Loucy (cell line): ENCODE measurements around the gene DISC1.

Experiments used
- H2AFZ ChIP-seq: fragments of 200-600 bp; sonication (generic); 2 replicates; pipeline ENCODE4 v1.6.0; 2016; ENCODE audit warnings: antibody characterized with exemption, mild to moderate bottlenecking, low read length, moderate library complexity
- H3F3A ChIP-seq: fragments of 200-600 bp; 2 replicates; pipeline ENCODE4 v1.6.0; 2016; ENCODE audit warnings: antibody characterized with exemption, low read depth, mild to moderate bottlenecking
- H3K27me3 ChIP-seq: fragments of 200-600 bp; sonication (generic); 2 replicates; pipeline ENCODE4 v1.6.1; 2014; ENCODE audit warnings: low read length, mild to moderate bottlenecking; ENCODE audit not compliant: insufficient read depth, poor library complexity, severe bottlenecking
- H3K36me3 ChIP-seq: fragments of 200-600 bp; sonication (generic); 2 replicates; pipeline ENCODE4 v1.6.1; 2016; ENCODE audit warnings: low read length; ENCODE audit not compliant: insufficient read depth
- H3K4me1 ChIP-seq: fragments of 200-600 bp; sonication (generic); 2 replicates; pipeline ENCODE4 v1.5.1; 2014; ENCODE audit warnings: low read length, mild to moderate bottlenecking; ENCODE audit not compliant: insufficient read depth, poor library complexity, severe bottlenecking
- H3K4me2 ChIP-seq: fragments of 200-600 bp; sonication (generic); 2 replicates; pipeline ENCODE4 v1.6.0; 2014; ENCODE audit warnings: antibody characterized with exemption, low read length, low read depth, mild to moderate bottlenecking; ENCODE audit not compliant: poor library complexity, severe bottlenecking
- H3K4me3 ChIP-seq: fragments of 200-600 bp; sonication (generic); 2 replicates; pipeline ENCODE4 v1.5.1; 2014; ENCODE audit warnings: low read length, mild to moderate bottlenecking, mixed read lengths; ENCODE audit not compliant: poor library complexity, severe bottlenecking
- H3K79me2 ChIP-seq: fragments of 200-600 bp; sonication (generic); 2 replicates; pipeline ENCODE4 v1.6.1; 2014; ENCODE audit warnings: low read length; ENCODE audit not compliant: insufficient read depth
- H3K9ac ChIP-seq: fragments of 200-600 bp; sonication (generic); 2 replicates; pipeline ENCODE4 v1.6.0; 2014; ENCODE audit warnings: mild to moderate bottlenecking, low read depth, low read length, moderate library complexity; ENCODE audit not compliant: poor library complexity, severe bottlenecking
- H3K9me2 ChIP-seq: fragments of 200-600 bp; sonication (generic); replicated peaks from 2 replicates; pipeline ENCODE4 v1.6.1; 2016; ENCODE audit warnings: low read depth, low read length, mixed read lengths
- H3K9me3 ChIP-seq: fragments of 200-600 bp; sonication (generic); 2 replicates; pipeline ENCODE4 v1.6.1; 2014; ENCODE audit warnings: mild to moderate bottlenecking, antibody characterized with exemption, low read length, low read depth; ENCODE audit not compliant: insufficient read depth
- H4K20me1 ChIP-seq: fragments of 200-600 bp; sonication (generic); 2 replicates; pipeline ENCODE4 v1.6.0; 2014; ENCODE audit warnings: antibody characterized with exemption, low read length, mild to moderate bottlenecking; ENCODE audit not compliant: insufficient read depth, poor library complexity, severe bottlenecking
- EZH2phosphoT487 ChIP-seq: fragments of 200-600 bp; IDR thresholded peaks from 2 replicates; pipeline ENCODE4 v1.6.1; 2018; ENCODE audit warnings: antibody characterized with exemption, mild to moderate bottlenecking, moderate library complexity, borderline replicate concordance
- TF ChIP-seq, protein P1 (sequence below): fragments of 200-600 bp; sonication (generic); conservative IDR thresholded peaks from 2 replicates; pipeline ENCODE4 v1.5.1; 2014; ENCODE audit warnings: mild to moderate bottlenecking, antibody characterized with exemption, low read length

Gene DISC1

DNA sequence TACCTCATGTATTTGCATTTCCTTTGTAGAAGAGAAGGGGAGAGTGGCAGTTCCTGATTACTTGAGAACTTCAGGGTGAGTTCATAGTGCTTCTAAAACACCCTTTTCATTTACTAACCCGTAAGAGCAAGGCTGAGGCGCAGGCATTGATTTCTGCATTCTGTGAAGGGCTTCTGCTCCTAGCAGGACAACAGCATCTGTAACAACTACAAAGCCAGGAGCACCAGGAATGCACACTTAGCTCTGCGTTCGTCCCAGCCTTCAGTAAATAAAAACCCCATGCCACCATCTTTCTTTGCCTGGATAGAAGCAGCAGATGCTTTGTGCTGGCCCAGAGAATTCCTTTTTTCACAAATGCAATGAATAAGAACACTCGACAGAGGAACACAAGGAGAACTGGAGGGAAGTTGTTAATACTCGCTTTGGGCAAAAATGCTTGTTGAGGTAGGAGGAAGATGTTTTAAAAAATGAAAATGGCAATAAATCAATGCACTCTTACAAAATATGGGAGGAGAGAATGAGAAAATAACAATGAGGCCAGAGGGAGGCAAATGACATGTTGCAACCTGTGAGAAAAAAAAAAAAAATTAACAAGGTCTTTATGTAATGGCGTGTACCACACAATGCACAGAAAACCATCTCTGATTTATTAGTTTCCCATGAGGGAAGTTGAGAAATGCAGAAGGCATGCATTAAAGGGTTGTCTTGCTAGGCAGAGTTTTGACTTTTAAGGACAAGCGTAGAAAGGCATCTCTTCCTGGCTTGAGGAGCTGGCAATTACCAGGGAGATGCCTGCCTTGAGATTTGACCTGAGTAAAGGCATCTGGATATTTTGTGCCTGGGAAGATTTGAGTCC lies 418.8 kb downstream of the DISC1 start:
- no peaks in the 10 kb centered on the region for H3K27me3 ChIP-seq
- H3K9me3 ChIP-seq: no peaks in the 10 kb centered on the region
- H2AFZ ChIP-seq: no peak overlapping the region
- no peaks in the 10 kb centered on the region for H3K36me3 ChIP-seq
- no peak overlapping the region for H3K4me2 ChIP-seq
- H3K9ac ChIP-seq: no peak overlapping the region
- H3F3A ChIP-seq: no peaks in the 10 kb centered on the region
- no peaks in the 10 kb centered on the region for H3K9me2 ChIP-seq
- no peaks in the 10 kb centered on the region for H4K20me1 ChIP-seq
- no peaks in the 10 kb centered on the region for H3K4me1 ChIP-seq
- H3K79me2 ChIP-seq: no peaks in the 10 kb centered on the region
- no peak overlapping the region for H3K4me3 ChIP-seq
- TF ChIP-seq, protein P1, sequence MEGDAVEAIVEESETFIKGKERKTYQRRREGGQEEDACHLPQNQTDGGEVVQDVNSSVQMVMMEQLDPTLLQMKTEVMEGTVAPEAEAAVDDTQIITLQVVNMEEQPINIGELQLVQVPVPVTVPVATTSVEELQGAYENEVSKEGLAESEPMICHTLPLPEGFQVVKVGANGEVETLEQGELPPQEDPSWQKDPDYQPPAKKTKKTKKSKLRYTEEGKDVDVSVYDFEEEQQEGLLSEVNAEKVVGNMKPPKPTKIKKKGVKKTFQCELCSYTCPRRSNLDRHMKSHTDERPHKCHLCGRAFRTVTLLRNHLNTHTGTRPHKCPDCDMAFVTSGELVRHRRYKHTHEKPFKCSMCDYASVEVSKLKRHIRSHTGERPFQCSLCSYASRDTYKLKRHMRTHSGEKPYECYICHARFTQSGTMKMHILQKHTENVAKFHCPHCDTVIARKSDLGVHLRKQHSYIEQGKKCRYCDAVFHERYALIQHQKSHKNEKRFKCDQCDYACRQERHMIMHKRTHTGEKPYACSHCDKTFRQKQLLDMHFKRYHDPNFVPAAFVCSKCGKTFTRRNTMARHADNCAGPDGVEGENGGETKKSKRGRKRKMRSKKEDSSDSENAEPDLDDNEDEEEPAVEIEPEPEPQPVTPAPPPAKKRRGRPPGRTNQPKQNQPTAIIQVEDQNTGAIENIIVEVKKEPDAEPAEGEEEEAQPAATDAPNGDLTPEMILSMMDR: no peak
- TF ChIP-seq EZH2phosphoT487: no peak

DNA sequence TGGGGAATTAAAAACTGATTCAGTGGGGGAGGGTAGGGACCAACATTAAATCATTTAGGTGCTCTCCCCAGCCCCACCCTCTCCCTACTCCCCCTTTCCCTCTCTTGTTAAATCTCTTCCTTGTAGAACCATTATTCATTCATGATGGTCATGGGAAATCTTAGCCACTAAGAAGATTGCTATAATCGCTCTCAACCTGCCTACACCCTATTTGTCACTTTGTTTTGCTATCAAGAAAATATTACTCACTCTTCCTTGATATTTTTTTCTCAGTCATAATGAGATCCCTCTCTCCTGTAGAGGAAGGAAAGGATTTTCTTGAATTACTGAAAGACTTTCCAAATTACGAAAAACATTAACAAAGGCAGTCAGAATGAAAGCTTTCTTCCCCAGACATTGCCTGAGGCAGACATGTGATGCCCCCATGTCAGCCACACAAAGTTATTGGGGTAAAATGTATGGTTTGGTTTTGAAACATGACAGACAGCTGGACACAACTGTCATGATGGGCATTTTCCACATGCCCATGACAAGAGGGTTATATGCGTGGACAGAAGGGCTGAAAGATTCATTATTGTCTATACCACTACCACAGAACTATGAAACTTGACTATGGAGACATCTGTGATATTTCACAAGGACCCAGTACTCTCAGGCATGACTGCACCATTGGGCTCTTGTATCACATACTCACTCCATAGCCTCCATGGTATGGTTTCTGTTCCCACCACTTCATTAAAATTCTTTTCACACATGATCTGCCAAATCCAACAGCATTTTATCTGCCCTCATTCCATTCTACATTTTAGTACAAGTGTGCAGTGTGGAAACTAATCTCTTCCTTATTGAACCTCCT lies 420.1 kb downstream of the DISC1 start:
- H3K36me3 ChIP-seq: no peaks in the 10 kb centered on the region

DNA sequence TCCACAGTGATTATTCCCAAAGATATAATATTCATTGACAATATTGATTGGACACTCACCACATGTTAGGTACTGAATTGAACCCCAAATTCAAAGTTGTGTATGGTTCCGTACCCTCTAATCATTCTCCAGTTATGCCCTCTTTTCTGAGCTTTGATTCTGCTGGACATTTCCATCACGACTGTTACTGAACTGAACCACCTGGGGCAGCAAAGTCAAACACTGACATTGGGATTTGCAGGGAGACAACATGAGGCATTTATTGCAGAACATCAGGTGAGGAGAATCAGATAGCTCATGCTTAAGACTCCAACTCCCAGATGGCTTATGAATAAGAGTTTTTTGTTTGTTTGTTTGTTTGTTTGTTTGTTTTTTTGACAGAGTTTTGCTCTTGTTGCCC lies 420.9 kb downstream of the DISC1 start:
- Histone ChIP-seq H3K36me3 (no peaks in the 10 kb centered on the region), H3K27me3 (no peaks in the 10 kb centered on the region), H3K79me2 (no peaks in the 10 kb centered on the region), H3K9me2 (no peaks in the 10 kb centered on the region), H3K9ac (no peak overlapping the region), H3K9me3 (no peaks in the 10 kb centered on the region), H3K4me2 (no peak overlapping the region), H3F3A (no peaks in the 10 kb centered on the region), H4K20me1 (no peaks in the 10 kb centered on the region), H3K4me1 (no peaks in the 10 kb centered on the region), H3K4me3 (no peak overlapping the region), H2AFZ (no peak overlapping the region)
- TF ChIP-seq, protein P1: peak; percentile 52
- no peak for TF ChIP-seq EZH2phosphoT487

More for the DNA sequence above, 420.1 kb downstream of the DISC1 start:
- Histone ChIP-seq H3K4me3 (no peak overlapping the region), H3K9me2 (no peaks in the 10 kb centered on the region), H2AFZ (no peak overlapping the region), H3F3A (no peaks in the 10 kb centered on the region), H3K4me1 (no peaks in the 10 kb centered on the region), H4K20me1 (no peaks in the 10 kb centered on the region), H3K4me2 (no peak overlapping the region), H3K9ac (no peak overlapping the region), H3K79me2 (no peaks in the 10 kb centered on the region), H3K27me3 (no peaks in the 10 kb centered on the region), H3K9me3 (no peaks in the 10 kb centered on the region)
- TF ChIP-seq, protein P1: no peak
- no peak for TF ChIP-seq EZH2phosphoT487
